GM18858 (cell line): ENCODE measurements around the gene AKR7A2.
"Not testable (repeated sequence)": the region's sequence is repeated elsewhere in the genome, so short reads cannot be mapped to it uniquely, and the experiment has no call there.

Experiments
- ATAC-seq: cut with Tn5 transposase; IDR thresholded peaks from one replicate; pipeline ENCODE4 v1.9.1; 2021; ENCODE audit not compliant: unreplicated experiment

Gene AKR7A2

DNA sequence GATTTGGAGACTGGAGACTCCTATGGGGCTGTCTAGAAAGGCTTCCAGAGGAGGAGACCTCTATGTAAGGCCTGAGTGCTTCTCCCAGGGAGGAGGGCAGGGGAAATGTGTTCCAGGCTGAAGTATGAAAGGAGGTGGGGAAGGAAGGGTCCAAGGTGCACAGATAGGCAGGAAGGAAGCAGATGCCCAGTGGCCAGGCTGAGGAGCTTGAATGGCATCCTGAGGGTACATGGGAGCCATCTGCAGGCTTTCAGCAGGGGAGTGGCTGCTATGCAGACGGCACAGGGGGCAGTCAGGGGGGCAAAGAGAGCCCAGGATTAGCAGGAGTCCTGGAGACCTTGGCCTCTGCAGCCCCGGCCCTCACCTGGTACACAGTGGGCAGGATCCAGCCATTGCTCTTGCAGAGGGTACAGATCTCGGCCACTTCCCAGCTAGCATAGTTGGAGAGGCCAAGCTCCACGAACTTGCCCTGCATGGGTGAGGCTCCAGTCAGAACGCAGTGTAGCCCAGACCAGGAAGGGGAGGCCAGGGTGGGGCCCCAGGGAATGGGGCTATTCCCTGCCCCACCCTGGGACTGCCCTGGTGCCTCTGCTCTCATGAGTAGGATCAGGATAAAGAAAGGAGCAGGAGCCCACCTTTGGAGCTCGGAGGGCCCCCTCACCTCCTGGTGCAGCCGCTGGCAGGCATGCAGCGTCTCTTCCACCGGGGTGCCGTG, 4.0 kb downstream of the AKR7A2 start:
- ATAC-seq = no peak

DNA sequence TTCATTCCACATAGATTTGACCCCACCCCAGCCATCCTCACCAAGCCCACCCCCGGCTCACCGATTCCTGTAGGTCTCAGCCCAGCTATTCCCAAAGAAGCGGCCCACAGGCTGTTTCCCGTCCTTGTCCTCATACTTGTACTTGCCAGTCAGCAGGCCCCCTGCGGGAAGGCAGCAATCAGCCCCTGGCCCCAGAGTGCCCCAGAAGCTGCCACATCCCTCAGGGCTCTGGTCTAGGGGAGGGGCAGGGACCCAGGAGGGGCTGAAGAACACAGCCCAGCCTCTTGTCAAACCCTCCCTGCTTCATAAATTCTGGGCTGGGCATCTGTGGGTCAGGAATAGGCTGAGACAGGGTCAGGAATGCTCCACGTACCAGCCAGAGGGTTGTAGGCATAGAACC, 5.0 kb downstream of the AKR7A2 start:
- no peak for ATAC-seq

DNA sequence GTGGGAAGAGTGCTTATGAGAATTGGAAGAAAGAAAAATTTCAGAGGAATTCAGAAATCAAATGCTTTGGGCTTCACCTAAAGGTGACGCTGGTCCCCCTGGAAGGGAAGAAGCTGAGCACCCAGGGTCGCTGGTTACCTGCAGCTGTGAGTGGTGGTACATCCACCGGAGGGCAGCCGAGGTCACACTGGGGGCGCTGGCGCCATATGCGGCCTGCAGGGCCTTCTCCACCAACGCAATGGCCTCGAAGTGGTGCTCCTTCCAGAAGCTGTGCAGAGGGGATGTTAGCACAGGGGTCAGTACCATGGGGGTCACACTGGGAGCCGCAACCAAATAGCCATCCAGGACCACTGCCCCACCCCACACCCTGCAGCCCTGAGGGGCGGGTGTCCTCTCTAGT, 6.1 kb downstream of the AKR7A2 start:
- no peak for ATAC-seq

DNA sequence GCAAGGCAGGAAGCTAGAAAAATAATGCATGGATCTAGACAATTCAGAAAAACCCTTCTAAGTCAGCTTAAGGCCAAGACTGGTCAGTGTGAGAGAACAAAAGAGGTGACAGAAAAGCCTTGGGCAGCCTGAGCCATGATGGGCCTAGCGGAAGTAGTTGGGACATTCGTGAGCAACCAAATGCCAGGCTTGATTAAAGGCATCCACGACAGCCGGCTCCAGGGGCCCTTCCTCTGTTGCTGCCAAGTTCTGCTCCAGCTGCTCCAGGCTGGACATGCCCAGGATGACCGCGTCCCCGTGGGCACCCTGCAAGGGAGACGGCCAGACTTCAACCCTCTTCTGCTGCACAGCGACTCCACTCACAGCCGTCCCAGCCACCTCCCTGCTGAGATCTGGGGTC, 7.9 kb downstream of the AKR7A2 start:
- not testable (repeated sequence) for ATAC-seq

DNA sequence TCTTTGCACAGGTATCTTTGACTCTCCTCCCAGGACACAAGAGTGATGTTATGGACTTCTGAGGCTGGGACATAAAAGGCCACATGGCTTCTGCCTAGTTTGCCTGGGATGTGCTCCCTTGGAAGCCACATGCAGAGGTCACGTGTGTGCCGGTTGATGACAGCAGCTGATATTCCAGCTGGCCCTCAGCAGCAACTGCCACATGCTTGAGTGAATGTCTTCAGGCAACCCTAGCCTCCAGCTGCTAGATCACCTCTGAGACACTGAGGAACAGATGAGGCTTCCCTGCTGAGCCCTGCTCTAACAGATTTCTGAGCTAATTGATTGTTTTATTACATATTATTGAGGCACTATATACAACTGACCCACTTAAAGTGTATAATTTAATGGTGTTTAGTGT, 11.7 kb downstream of the AKR7A2 start:
- ATAC-seq = no peak

DNA sequence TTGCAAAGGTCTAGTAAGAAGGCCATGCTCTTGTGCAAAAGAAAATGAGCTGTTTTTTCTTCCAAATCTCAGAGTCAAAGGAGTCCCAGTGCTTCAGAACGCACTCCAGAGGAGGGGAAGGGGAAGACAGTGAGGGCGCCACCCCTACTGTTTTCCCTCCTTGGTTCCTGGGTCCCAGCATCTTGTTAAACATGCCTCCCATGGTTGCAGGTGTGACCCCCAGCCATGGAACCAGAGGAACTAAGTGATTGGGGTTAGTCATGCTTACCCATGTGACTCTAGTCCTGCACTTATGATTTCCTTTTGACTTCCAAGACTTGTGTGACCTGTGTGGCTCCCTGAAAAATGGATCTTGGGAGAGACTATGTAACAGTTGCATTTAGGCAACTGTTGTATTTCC, 17.3 kb downstream of the AKR7A2 start:
- ATAC-seq = no peak

DNA sequence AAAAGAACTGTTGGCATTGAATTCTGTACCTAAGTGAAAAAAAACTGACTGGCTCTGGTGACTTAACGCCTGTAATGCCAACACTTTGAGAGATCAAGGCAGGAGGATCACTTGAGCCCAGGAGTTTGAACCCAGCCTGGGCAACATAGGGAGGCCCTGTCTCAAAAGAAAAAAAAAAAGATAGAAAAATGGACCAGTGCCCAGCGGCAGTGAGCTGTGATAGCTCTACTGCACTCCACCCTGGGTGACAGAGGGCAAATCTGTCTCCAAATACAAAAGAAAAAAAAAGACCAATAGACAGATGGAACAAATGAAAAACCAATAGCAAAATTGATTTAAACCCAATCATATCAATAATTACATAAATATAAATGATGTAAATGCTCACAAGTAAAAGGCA, 22.7 kb downstream of the AKR7A2 start:
- no peak for ATAC-seq

DNA sequence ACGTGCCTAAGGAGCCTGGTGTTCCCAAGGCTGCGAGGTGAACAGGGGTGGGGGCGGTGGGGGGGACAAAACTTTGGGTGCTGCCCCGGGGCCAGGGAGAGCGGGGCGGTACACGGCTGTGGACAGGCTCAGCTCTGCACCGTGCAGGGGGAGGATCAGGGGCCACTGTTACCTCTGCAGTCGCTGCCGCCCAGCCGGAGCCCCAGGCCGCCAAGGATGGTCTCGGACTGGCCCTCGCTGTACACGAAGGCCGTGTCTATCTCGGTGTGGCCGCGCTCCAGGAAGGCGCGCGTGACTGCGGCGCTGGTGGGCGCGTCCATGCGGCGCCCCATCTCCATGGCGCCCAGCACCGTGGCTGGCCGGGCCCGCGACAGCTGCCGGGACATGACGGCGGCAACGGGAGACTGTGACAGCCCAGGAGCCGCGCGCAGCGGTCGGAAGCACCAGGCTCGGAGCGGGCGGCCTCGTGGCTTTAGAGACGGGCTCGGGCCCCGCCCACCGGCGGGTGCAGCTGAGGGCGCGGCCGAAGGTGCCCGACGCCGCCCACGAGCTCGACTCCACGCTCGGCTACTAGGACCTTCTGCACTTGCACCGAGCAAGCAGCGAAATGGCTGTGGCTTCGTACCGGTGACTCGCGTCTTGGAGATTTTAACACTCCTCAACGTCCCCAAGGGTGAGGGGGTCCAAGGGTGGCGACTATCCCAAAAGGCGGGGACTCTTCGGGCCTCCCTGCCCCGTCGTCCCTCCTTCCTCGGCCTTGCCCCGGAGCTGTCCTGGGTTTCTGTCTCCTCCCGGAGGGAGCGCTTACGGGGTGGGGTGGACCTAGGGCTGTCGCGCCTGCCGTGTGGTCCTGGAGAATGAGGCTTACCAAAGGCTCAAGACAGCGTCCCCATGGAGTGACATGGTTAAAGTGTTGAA, 23.4 kb downstream of the AKR7A2 start, which contains the start of gene AKR7A3:
Gene AKR7A3 (minus strand): TSS at position 447 of the 918 bp plus-strand sequence. CDS start 61 bp downstream, at position 386.
- ATAC-seq = not testable (repeated sequence)

DNA sequence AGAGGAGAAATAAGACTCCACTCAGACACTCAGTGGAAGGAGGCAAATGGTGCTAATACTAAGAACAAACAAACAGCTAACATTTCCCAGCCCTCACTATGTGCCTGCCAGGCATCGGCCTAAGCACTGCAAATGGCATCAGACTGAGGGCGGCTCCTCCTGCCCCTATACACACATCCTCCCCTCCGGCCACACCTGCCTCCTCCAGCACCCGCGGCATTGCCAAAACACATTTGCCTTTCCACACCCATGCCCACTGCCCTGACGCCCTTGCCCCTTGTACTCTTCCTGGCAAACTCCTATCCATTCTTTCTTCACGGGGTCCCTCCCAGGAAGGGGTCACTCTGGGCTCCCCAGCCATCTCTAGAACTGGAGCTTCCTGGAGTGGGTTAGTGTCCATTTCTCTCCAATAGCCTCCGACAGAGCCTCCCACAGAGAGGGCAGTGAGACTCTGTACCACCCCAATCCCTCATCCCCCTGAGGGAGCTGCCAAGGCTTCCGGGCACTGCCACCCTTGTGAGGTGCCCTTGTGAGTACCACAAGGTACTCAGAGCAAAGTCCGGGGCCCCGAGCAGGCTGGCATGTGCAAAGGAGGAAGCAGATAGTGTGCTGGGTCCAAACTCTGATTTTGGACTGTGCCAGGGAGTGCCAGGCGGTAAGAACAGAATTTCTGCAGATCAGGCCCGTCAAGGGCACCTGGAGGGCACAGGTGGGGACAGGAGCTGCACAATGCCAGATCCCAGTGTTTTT, 24.3 kb downstream of the AKR7A2 start:
- ATAC-seq = no peak

DNA sequence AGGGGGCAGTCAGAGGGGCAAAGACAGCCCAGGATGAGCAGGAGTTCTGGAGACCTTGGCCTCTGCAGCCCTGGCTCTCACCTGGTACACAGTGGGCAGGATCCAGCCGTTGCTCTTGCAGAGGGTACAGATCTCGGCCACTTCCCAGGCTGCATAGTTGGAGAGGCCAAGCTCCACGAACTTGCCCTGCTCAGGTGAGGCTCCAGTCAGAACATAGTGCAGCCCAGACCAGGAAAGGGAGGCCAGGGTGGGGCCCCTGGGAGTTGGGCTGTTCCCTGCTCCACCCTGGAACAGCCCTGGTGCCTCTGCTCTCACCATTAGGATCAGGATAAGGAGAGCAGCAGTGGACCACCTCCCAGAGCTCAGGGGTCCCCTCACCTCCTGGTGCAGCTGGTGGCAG, 26.1 kb downstream of the AKR7A2 start:
- ATAC-seq = not testable (repeated sequence)

DNA sequence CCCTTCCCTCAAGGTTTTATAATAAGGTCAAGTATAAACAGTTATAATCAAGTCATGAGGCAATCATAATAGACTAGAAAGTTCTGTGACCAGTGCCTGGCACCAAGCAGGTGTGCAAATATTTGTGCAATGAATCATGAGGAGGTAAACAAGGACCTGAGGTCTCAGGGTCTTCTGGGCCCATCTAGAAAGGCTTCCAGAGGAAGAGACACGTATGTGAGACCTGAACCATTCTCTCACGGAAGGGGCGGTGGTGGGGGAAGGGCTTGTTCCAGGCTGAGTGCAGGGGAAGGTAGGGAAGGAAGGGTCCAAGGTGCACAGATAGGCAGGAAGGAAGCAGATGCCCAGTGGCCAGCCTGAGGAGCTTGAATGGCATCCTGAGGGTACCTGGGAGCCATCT, 26.6 kb downstream of the AKR7A2 start:
- ATAC-seq = not testable (repeated sequence)

DNA sequence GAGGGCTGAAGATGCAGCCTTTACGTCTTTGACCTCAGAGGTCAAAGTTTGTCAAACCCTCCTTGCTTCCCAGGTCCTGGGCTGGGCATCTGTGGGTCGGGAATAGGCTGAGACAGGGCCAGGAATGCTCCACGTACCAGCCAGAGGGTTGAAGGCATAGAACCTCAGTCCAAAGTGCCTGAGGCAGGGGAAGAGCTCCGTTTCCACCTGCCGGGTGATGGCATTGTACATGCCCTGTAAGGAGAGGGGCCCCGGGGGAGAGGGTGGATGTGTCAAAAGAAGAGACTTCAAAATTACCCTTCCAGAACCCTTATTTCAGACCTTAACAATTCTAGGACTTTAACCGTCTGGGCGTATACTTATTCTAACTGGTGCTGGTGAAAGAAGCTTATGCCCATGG, 27.1 kb downstream of the AKR7A2 start:
- ATAC-seq = no peak

DNA sequence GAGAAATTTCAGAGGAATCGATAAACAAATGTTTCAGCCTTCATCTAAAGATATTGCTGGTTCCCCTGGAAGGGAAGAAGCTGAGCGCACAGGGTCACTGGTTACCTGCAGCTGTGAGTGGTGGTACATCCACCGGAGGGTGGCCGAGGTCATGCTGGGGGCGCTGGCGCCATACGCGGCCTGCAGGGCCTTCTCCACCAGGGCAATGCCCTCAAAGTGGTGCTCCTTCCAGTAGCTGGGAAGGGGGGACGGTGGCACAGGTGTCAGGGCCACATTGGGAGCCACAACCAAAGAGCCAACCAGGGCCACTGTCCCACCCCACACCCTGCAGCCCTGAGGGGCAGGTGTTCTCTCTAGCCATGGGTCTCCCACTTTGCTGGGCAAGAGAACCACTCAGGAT, 28.1 kb downstream of the AKR7A2 start:
- no peak for ATAC-seq

DNA sequence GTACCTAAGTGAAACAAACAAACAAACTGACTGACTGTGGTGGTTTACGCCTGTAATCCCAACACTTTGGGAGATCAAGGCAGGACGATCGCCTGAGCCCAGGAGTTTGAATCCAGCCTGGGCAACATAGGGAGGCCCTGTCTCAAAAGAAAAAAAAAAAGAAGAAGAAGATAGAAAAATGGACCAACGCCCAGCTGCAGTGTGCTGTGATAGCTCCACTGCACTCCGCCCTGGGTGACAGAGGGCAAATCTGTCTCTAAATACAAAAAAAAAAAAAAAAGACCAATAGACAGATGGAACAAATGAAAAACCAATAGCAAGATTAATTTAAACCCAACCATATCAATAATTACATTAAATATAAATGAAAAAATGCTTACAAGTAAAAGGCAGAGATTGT, 37.3 kb downstream of the AKR7A2 start:
- no peak for ATAC-seq

DNA sequence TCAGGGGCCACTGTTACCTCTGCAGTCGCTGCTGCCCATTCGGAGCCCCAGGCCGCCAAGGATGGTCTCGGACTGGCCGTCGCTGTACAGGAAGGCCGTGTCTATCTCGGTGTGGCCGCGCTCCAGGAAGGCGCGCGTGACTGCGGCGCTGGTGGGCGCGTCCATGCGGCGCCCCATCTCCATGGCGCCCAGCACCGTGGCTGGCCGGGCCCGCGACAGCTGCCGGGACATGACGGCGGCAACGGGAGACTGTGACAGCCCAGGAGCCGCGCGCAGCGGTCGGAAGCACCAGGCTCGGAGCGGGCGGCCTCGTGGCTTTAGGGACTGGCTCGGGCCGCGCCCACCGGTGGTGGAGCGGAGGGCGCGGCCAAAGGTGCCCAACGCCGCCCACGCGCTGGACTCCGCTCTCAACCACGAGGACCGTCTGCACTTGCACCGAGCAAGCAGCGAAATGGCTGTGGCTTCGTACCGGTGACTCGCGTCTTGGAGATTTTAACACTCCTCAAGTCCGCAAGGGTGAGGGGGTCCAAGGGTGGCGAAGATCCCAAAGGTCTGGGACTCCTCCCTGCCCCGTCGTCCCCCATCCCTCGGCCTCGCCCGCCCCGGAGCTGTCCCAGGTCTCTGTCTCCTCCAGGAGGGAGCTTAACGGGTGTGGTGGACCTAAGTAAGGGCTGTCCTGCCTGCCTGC, 38.0 kb downstream of the AKR7A2 start:
- ATAC-seq = not testable (repeated sequence)

DNA sequence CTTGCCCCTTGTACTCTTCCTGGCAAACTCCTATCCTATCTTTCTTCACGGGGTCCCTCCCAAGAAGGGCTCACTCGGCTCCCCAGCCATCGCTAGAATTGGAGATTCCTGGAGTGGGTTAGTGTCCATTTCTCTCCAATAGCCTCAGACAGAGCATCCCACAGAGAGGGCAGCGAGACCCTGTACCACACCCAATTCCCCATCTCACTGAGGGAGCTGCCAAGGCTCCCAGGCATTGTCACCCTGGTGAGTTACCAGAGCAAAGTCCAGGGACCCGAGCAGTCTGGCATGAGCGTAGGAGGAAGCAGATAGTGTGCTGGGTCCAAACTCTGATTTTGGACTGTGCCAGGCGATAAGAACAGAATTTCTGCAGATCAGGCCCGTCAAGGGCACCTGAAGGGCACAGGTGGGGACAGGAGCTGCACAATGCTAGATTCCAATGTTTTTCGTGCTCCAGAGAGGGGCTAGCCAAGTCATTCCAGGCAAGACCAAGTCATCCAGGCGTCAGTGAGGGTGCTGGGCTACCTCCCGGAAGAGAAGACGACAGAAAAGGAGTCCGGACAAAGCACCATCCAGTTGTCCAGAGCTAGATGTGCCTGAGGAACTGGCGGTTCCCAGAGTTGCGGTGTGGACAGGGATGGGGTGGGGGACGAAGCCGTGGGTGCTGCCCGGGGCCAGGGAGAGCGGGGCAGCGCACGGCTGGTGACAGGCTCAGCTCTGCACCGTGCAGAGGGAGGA, 38.7 kb downstream of the AKR7A2 start:
- ATAC-seq = no peak

DNA sequence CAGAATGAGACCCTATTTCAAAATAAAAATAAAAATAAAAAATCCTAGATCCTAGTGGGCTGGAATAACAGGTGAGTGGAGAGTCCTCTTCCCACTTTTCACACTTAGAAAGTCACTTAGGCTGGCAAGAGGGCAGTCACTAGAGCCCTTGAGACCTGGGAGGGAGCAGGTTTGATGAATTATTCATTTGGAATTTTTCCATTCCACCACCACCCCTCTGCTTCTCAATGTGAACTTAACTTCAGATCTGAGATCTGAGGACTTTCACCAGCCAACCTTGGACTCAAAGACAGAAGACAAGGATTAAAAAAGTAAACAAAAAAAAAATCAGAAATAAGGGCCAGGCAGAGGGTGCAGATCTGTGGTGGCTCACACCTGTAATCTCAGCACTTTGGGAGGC, 39.9 kb downstream of the AKR7A2 start:
- no peak for ATAC-seq

DNA sequence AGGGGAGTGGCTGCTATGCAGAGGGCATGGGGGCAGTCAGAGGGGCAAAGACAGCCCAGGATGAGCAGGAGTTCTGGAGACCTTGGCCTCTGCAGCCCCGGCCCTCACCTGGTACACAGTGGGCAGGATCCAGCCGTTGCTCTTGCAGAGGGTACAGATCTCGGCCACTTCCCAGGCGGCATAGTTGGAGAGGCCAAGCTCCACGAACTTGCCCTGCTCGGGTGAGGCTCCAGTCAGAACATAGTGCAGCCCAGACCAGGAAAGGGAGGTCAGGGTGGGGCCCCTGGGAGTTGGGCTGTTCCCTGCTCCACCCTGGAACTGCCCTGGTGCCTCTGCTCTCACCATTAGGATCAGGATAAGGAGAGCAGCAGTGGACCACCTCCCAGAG, 41.6 kb downstream of the AKR7A2 start:
- not testable (repeated sequence) for ATAC-seq

DNA sequence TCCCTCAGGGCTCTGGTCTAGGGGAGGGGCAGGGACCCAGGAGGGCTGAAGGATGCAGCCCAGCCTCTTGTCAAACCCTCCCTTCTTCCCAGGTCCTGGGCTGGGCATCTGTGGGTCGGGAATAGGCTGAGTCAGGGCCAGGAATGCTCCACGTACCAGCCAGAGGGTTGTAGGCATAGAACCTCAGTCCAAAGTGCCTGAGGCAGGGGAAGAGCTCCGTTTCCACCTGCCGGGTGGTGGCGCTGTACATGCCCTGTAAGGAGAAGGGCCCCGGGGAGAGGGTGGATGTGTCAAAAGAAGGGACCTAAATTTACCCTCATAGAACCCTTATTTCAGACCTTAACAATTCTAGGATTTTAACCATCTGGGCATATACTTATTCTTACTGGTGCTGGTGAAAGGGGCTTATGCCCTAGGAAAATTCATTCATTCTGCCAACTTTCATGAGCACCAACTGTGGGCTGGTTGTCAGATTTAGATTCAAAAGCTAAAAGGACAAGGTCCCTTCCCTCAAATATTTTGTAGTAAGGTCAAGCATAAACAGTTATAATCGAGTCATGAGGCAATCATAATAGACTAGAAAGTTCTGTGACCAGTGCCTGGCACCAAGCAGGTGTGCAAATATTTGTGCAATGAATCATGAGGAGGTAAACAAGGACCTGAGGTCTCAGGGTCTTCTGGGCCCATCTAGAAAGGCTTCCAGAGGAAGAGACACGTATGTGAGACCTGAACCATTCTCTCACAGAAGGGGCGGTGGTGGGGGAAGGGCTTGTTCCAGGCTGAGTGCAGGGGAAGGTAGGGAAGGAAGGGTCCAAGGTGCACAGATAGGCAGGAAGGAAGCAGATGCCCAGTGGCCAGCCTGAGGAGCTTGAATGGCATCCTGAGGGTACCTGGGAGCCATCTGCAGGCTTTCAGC, 42.3 kb downstream of the AKR7A2 start:
- not testable (repeated sequence) for ATAC-seq
